Peyer's patch (tissue), 4 donors: ENCODE results near the gene MED15.

Experiments
- POLR2A ChIP-seq, 2 donors: fragments of 450-650 bp; IDR thresholded peaks; one replicate each; pipeline ENCODE4 v1.5.1; 2017; ENCODE audit warnings: antibody characterized with exemption in 2 of 2, mild to moderate bottlenecking in 2 of 2, moderate library complexity in 2 of 2
- TF ChIP-seq, protein P1 (sequence below), 6 experiments: fragments of 450-650 bp in 4 of 6; fragments of 200-600 bp in 2 of 6; sonication (generic) in 1 of 6; IDR thresholded peaks; one replicate each; pipeline ENCODE4 v1.5.1; 2017 to 2019; ENCODE audit warnings: antibody characterized with exemption in 6 of 6, mild to moderate bottlenecking in 3 of 6, moderate library complexity in 1 of 6

DNA sequence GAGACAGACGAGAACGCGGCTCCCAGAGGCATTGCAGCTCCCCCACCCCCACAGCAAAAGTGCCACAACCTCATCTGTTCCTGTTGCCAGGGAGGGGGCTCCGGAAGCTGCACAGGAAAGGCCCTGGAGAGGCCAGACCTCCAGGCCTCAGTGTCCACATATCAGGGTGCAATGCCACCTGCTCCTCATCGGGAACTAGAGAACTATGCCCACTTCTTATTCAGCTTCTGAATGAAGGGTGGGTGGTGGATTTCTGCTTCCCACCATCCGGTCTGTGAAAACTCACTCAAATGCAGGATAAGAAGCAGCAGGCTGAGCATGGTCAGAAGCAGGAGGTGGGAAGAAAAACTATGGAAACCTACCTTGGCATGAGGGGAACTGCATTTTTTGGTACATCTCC, 105.9 kb downstream of the MED15 start:
- no peak for TF ChIP-seq POLR2A (IDR thresholded peaks at IDR 0.05)
- TF ChIP-seq, protein P1, sequence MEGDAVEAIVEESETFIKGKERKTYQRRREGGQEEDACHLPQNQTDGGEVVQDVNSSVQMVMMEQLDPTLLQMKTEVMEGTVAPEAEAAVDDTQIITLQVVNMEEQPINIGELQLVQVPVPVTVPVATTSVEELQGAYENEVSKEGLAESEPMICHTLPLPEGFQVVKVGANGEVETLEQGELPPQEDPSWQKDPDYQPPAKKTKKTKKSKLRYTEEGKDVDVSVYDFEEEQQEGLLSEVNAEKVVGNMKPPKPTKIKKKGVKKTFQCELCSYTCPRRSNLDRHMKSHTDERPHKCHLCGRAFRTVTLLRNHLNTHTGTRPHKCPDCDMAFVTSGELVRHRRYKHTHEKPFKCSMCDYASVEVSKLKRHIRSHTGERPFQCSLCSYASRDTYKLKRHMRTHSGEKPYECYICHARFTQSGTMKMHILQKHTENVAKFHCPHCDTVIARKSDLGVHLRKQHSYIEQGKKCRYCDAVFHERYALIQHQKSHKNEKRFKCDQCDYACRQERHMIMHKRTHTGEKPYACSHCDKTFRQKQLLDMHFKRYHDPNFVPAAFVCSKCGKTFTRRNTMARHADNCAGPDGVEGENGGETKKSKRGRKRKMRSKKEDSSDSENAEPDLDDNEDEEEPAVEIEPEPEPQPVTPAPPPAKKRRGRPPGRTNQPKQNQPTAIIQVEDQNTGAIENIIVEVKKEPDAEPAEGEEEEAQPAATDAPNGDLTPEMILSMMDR (IDR thresholded peaks at IDR 0.05), result no peak
